DOHH2 (cell line): Measurements from ENCODE around the gene NBPF19.
"Not testable (repeated sequence)": the region's sequence is repeated elsewhere in the genome, so short reads cannot be mapped to it uniquely, and the experiment has no call there.

Experiments used
- EZH2phosphoT487 ChIP-seq: fragments of 200-600 bp; sonication (generic); IDR thresholded peaks from 2 replicates; pipeline ENCODE4 v1.6.1; 2017; ENCODE audit warnings: borderline replicate concordance, mild to moderate bottlenecking, antibody characterized with exemption, low read length, moderate library complexity, mixed read lengths
- TF ChIP-seq, protein P1 (sequence below): fragments of 200-600 bp; sonication (generic); IDR thresholded peaks from one replicate; pipeline ENCODE4 v1.5.1; 2014; ENCODE audit warnings: antibody characterized with exemption, mild to moderate bottlenecking, low read depth, low read length; ENCODE audit not compliant: poor library complexity, severe bottlenecking

- TF ChIP-seq, protein P1, sequence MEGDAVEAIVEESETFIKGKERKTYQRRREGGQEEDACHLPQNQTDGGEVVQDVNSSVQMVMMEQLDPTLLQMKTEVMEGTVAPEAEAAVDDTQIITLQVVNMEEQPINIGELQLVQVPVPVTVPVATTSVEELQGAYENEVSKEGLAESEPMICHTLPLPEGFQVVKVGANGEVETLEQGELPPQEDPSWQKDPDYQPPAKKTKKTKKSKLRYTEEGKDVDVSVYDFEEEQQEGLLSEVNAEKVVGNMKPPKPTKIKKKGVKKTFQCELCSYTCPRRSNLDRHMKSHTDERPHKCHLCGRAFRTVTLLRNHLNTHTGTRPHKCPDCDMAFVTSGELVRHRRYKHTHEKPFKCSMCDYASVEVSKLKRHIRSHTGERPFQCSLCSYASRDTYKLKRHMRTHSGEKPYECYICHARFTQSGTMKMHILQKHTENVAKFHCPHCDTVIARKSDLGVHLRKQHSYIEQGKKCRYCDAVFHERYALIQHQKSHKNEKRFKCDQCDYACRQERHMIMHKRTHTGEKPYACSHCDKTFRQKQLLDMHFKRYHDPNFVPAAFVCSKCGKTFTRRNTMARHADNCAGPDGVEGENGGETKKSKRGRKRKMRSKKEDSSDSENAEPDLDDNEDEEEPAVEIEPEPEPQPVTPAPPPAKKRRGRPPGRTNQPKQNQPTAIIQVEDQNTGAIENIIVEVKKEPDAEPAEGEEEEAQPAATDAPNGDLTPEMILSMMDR, result not testable (repeated sequence)
- TF ChIP-seq EZH2phosphoT487, result not testable (repeated sequence)
Measured at GRCh38 chr1:149428317-149428716, 46.5 kb upstream of the NBPF19 start.
